ENCODE data around the gene MTHFD1L.

GRCh38 chr6:150831577-150831976, 33.9 kb upstream of the MTHFD1L start:
- TF ChIP-seq POLR2A (IDR thresholded peaks at IDR 0.05): no peak
- no peak for TF ChIP-seq CTCF (IDR thresholded peaks at IDR 0.05)
- TF ChIP-seq POLR2AphosphoS5 (IDR thresholded peaks at IDR 0.05): no peak
